GM06990 (cell line): ENCODE measurements around the gene NLK.

ENCODE experiments used
- DNase-seq: peaks from one replicate; pipeline ENCODE4 v3.0.0-alpha.2; 2011; ENCODE audit not compliant: insufficient read length; ENCODE audit errors: extremely low read depth
- H3K27me3 ChIP-seq: replicated peaks from 2 replicates; pipeline ENCODE4 v1.6.0; 2011; ENCODE audit warnings: low read length; ENCODE audit not compliant: control insufficient read depth, insufficient read depth
- H3K36me3 ChIP-seq: 2 replicates; pipeline ENCODE4 v1.5.1; 2011; ENCODE audit warnings: low read length; ENCODE audit not compliant: control insufficient read depth, insufficient read depth
- H3K4me3 ChIP-seq: replicated peaks from 2 replicates; pipeline ENCODE4 v1.5.1; 2011; ENCODE audit warnings: low read depth, mild to moderate bottlenecking, control low read depth, low read length
- TF ChIP-seq, protein P1 (sequence below): IDR thresholded peaks from 2 replicates; pipeline ENCODE4 v1.5.1; 2011; ENCODE audit warnings: low read length, control low read depth, mild to moderate bottlenecking, inconsistent platforms; ENCODE audit not compliant: insufficient read depth, poor library complexity, severe bottlenecking

NLK gene

GRCh38 chr17:28133562-28133970 lies 91.1 kb downstream of the NLK start:
- Histone ChIP-seq H3K4me3 (no peak overlapping the region), H3K36me3 (no peaks in the 10 kb centered on the region), H3K27me3 (no peaks in the 10 kb centered on the region)
- DNase-seq = no peak
- TF ChIP-seq, protein P1, sequence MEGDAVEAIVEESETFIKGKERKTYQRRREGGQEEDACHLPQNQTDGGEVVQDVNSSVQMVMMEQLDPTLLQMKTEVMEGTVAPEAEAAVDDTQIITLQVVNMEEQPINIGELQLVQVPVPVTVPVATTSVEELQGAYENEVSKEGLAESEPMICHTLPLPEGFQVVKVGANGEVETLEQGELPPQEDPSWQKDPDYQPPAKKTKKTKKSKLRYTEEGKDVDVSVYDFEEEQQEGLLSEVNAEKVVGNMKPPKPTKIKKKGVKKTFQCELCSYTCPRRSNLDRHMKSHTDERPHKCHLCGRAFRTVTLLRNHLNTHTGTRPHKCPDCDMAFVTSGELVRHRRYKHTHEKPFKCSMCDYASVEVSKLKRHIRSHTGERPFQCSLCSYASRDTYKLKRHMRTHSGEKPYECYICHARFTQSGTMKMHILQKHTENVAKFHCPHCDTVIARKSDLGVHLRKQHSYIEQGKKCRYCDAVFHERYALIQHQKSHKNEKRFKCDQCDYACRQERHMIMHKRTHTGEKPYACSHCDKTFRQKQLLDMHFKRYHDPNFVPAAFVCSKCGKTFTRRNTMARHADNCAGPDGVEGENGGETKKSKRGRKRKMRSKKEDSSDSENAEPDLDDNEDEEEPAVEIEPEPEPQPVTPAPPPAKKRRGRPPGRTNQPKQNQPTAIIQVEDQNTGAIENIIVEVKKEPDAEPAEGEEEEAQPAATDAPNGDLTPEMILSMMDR = no peak

DNA sequence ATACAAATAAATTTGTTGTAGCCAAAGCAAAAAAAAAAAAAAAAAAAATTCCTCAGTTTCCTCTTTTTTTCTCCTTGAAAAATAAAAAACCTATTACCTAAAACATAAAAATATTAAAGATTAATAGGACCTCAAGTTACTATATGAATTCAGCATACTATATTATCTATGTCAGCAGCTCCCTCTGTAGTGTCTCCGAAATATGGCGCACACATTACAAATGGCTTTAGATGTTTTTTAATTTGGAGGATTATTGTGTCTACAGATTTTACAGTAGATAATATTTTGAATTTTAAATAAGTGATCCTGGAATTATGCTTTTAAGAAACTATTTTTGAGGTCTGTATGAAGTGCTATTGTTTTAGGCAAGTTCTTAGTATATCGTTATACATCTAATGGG lies 94.4 kb downstream of the NLK start:
- Histone ChIP-seq H3K27me3 (no peaks in the 10 kb centered on the region), H3K36me3 (no peaks in the 10 kb centered on the region), H3K4me3 (no peak overlapping the region)
- TF ChIP-seq, protein P1 = no peak
- no peak for DNase-seq

DNA sequence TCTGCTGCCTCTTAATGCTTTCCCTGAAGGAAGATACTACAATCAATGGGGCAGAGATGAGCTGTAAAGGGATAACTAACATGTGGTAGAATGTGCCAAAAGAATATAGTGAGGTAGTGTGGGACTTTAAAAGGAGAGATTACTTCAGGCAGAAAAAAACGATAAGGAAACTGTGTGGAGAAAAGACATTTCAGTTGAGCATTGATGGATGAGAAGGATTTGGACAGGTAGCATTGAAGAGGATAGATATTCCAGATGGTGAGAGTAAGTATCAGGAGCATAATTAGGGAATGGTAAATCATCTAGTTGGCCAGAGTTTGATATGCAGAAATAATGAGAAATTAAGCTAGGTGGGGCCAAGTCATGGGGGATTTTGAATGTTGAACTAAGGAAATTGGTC lies 97.3 kb downstream of the NLK start:
- DNase-seq = no peak
- no peaks in the 10 kb centered on the region for H3K27me3 ChIP-seq
- no peak overlapping the region for H3K4me3 ChIP-seq
- TF ChIP-seq, protein P1 = no peak
- no peaks in the 10 kb centered on the region for H3K36me3 ChIP-seq

- TF ChIP-seq, protein P1 = no peak
- H3K27me3 ChIP-seq = no peaks in the 10 kb centered on the region
- H3K36me3 ChIP-seq = no peaks in the 10 kb centered on the region
- DNase-seq = no peak
- no peak overlapping the region for H3K4me3 ChIP-seq
These were observed 98.8 kb downstream of the NLK start for GRCh38 chr17:28141313-28141712.

DNA sequence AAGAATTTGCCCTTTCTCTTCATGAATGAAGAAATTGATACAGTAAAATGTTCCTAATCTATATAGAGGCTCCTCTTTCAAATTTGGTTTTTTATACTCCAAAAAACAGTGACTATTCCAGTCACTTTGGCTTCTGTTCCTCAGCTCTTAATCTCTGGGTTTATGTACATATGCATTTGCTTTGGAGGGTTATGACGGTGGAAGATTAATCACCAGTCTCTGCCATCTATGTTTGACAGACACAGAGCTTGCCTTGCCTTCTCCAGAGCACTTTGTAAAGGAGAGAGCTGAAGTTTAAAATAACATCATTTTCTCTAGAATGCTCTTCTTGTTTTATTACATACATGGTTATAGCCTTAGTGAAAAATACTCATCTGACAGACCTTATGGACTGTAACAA lies 99.3 kb downstream of the NLK start:
- TF ChIP-seq, protein P1 = no peak
- Histone ChIP-seq H3K4me3 (no peak overlapping the region), H3K36me3 (no peaks in the 10 kb centered on the region), H3K27me3 (no peaks in the 10 kb centered on the region)
- DNase-seq = no peak

DNA sequence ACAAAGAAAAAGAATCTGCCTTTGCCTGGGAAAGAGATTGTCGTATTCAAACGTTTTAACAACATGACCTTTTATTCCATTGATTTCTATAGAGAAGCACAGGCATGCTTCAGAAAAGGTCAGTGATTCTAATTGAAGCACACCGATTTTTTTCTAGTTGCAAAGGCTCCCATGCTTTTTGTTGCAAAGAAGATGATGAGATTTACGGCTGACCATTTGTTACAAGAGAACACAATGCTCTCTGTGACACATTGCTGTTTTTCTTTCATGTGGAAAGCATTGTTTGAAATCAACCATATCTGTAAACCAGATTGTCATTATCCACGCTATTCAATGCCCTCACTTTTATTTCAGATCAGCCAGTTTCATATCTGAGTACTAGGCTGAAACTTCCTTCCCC lies 99.8 kb downstream of the NLK start:
- Histone ChIP-seq H3K4me3 (no peak overlapping the region), H3K36me3 (no peaks in the 10 kb centered on the region), H3K27me3 (no peaks in the 10 kb centered on the region)
- DNase-seq = no peak
- TF ChIP-seq, protein P1 = no peak
